ENCODE measurements around the gene QSOX1.

- TF ChIP-seq CTCF (IDR thresholded peaks at IDR 0.05) (no peak), POLR2A (IDR thresholded peaks at IDR 0.05) (no peak)
Measured at GRCh38 chr1:180215856-180216625, 61.4 kb downstream of the QSOX1 start.

All from thyroid gland (tissue), 4 donors.